ENCODE measurements around the gene PLXNC1.

PLXNC1 gene

DNA sequence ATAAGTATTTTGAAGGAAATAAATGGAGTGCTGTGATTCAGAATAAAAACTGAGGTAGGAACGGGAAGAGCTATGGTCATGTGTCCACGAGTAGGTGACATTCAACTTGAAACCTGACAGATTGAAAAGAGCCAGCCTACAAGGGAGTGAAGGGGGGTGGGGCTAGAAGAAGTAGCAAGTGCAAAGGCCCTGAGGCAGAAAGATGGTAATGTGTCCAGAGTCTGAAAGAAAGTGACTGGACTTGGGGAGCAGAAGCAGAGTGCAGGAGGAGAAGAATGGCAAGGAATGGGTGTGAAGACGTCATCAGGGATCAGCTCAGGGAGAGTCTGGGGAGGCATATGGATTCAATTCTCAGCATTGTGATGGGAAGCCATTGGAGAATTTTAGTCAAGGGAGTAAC is 13.7 kb downstream of the PLXNC1 start:
- DNase-seq: no peak

DNA sequence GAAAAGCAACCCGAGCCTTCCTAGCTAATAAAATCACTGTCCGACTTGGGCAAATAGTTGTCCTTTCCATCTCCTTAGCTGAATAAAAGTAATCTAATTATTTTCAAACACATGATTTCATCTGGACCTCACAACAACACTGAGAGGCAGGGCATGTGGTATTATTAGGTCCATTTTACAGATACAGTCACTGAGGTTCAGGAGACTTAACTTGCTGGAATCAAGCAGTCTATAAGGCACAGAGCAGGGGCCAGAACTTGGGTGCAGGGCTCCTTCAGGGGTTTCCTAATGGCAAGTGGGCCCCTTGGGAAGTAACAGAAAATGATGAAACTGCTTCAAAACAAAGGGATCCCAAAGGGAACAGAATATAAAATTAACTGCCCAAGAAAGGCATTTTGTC is 15.5 kb downstream of the PLXNC1 start:
- no peak for DNase-seq

DNA sequence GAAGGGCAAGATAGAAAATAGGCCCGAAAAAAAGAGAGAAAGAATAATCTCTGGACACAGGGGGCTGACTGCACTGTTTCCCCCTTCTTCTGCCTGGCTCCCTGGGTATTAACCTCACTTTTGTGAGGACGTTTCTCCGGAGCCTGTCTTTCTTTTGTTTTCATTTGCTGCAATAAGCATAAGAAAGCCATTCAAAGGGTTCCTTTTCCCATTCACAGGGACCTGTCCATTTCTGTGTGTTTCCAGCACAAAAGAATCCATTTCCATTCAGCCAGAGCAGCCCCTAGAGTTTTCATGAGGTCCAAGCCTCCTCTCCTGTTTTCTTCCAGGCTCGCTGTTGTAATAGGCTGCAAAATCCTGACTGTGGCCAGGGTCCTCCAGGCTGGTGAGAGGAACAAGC is 16.8 kb downstream of the PLXNC1 start:
- no peak for DNase-seq

DNA sequence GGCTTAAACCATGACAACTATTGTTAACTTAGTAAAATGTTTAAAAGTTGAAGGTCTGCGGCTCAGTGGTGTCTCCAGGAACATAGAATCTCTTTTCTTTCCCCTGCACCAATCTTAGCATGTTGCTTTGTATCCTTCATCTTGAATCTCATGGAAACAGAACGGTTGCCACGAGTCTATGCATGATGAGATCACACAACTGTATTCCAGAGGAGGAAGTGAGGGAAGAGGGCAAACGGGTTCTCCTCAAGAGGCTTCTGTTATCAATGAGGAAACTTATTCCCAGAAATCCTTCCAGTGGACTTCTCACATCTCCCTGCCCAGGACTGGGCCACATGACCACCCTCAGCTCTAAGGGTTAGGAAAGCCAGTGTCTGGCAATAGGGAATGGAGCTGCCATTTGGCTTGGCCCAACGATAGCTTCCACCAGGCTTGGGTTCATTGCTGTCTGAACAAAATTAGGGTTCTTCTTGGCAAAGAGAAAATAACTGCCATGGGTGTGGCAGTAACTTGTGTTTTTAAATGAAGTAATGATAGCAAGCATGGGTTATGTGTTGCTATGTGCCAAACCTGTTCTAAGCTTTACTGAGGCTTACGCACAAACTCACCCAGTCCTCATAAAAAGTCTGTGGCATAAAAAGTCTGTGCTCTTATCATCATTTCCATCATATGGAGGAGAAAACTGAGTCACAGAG is 17.4 kb downstream of the PLXNC1 start:
- no peak for DNase-seq

DNA sequence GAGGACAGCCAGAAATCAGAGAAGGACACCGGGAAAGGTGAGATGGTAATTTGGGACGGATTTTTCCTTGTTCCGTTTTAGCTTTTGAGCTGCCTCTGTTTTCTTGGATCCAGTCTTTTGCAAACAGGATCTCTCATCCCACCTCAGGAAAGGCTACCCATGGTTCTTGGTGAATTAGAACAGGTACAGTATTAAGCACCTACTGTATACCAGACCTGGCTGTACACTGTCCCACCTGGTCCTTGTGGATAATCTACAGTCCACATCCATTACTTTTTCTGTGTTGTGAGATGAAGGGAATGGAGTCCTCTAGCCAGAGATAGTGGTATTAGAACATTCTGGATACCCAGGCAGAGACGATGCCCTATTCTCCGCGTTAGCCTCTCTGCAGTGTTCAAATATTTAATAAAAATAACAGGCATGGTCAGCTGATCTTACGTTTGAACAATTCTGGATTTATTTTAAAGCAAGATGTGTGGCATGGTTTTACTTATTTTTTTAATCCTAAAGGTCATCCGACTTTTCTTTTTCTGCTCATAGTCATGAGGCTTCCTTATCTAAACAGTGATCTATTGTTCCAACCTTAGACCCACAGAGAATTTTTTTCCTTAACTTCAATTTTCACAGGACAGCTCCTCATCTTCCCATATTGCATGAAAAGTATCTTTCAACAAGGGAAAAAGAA is 18.8 kb downstream of the PLXNC1 start:
- DNase-seq: no peak

DNA sequence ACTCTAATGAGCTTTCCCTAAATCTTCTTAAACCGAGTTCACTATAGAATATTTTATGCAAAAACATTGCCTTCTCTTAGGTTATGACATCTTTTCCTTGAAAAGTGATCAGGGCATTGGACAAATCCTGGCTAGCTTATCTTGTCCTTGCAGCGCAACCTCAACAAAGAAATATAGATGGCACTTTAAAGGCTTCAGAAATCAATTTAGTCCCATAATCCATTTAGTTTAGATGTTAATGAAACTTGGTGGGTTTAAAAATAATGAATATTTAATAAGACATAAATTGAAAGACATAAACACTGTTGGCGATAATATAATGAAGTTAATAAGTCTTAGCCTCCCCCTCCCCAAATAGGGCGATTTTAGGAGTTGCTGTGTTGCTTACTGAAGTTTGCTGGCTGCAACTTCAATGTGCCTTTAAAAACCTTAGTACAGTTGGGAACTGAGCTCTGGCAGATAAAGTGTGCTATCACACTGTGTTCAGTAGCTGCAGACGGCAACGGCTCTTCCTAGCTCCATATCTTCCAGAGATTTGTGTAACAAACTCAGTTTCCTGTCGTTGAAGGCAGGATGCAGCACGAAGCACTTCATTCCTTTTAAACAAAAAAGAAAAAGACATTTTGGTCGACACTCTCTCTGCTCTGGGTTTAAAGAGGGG is 19.5 kb downstream of the PLXNC1 start:
- no peak for DNase-seq

DNA sequence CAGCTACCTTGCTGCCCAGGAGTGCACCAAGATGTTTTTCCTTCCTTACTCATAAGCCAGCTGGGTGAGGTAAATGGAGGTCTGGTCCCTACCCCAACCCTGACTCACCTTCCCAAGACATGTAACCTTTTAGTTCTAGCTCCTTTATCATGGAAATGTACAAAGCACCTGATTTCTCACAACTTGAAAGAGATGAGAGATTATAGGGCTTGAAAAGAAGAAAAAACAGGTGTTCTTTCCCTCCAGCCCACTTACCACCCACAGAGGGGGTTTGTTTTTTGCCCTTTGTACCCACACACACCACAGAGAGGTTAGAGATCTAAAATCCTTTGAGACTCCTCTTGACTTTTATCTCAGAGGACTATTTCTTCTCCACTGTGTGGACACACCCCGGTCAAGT is 21.1 kb downstream of the PLXNC1 start:
- DNase-seq: no peak

DNA sequence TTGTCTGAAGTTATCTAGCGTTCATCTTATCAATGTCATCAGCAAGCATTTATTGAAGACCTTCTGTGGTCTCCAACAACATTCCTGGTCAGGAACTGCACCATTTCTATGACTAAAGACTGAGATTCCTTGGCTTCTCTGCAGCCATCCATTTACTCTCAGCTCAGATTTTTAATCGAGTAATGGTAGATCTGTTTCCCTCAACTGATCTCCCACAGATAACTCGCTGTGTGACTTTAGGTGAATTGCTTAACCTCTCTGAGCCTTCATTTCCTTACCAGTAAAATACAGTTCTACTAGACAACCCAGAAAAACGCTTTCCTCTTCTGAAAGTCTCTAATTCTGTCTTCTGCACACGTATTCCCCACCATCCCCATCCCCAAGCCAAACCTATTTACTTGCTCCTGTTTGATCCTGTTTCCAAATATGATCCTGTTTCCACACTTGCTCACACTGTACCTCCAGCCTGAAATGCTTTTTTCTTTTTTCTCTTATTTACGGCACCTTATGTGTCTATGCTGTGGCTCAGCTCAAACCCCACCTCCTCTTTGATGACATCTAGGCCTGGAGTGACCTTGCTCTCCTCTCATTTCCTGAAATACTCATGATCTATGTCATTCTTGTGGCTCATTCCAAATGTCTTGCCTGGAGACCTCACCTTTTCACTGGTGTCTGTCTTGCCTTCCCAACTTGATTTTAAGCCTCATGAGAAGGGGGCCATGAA is 21.8 kb downstream of the PLXNC1 start:
- no peak for DNase-seq

DNA sequence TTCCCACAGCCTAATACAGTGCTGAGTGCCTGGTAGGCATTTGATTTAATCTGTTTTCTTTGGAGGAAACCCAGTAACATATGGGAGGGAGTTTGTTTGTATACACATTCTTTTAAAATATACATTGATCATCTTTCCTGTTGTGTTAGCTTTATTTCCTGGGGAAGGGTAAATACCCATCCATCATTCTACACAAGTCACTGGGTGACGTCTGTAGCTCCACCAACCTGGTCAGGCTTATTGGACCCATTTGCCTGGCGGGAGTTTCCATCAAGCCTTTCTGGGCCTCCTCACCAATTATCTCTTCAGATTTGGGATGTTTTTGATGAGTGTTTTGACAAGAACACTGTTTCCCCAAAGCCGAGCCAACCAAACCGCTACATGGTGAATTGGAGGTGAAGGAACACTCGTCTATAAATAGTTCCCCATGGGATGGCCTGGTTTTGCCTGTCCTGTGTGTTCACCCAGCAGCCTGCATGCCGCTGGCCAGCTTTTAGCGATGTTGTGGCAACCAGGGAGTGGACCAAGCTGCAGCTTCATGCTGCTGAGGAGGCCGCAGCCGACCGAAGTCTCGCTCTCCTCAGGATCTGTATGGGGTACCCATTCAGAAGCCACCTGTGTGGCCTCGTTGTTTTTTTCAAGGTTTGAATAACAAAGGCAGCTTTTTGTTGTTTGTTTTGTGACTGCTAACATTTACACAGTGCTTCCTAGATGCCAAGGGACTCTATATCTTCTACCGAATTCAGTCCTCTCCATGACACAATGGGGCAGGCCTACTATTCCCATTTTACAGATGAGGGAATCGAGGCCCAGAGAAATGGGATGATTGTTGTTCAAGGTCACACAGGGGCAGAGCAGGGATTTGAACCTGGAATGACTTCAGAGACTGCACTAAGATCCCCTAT is 22.6 kb downstream of the PLXNC1 start:
- no peak for DNase-seq

DNA sequence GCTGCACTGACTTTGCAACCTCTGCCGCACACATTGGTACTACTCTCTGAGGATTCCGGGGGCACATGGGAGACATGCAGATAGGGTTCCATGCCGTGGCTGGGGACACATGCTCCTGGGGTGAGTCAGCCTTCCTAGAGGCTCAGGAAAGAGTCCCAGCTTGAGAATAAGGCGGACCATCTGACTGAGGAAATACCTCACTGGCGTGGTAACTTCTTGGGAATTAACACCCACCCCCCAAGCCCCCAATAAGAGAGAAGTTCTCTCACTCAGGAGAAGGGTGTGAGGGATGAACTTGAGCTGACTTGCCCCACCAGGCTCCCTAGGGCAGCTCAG is 23.2 kb downstream of the PLXNC1 start:
- no peak for DNase-seq

DNA sequence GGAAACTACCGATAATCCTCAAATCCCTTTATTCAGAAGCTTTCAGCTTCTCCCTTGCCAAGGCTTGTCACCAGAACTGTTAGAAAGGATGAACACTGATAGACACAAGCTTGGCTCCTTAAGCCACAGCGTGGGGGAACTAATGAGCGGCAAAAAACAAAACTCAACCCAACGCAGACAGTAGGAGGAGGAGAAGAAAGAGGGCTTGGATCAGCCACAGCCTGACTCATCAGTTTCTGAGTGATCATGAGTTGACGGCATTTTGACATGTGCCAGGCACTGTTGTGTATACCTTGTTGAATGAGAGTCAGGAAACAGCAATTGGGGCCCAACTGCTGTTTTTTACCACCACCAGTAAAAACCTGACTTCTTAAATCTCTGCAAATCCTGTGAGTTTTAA is 23.7 kb downstream of the PLXNC1 start:
- peak; percentile 80 to 85 for DNase-seq

DNA sequence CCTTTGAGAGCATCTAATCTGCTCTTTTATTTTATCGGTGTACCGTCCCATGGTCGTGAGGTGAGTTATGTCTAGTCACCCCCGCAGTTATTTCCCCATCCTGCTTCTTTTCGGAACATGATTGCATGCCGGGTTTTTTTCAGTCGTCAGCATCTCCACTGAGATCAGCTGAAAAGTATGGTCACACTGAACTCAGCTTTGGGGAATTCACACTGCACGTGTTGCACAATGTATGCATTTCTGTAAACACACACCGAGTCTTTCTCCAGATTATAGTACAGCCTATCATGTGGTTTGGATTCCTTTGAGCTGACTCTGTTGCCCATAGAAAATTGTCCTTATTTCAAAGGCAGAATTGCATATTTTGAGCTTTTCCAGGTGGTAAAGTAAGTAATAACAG is 24.6 kb downstream of the PLXNC1 start:
- DNase-seq: peak; percentile 95

DNA sequence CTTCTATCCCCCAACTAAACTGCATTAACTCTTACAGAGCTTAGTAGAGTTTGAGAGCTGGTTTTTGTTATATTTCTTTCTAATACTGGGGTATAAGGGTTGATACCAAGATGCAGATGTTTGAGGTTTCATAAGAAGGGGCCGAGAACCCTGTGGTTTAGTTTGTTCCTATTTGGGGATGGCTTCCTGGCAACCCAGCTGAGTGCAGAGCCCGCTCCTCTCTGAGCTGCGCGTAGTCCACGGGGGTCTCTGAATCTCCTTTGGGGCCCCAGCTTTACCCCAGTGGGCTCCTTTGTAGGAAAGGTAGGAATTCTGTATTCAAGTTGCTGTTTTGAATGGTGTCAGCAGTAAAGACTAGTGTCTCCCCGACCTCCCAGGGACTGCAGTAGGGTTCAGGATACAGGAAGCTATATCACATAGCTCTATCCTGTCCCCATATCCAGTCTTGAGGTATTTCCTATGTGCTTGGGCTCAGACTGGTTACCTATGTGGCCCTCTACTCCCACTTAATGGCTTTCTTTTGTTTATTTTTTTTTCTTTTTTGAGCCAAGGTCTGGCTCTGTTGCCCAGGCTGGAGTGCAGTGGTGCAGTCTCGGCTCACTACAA is 25.4 kb downstream of the PLXNC1 start:
- DNase-seq: peak in 1 of 2 donors; percentile 37

DNA sequence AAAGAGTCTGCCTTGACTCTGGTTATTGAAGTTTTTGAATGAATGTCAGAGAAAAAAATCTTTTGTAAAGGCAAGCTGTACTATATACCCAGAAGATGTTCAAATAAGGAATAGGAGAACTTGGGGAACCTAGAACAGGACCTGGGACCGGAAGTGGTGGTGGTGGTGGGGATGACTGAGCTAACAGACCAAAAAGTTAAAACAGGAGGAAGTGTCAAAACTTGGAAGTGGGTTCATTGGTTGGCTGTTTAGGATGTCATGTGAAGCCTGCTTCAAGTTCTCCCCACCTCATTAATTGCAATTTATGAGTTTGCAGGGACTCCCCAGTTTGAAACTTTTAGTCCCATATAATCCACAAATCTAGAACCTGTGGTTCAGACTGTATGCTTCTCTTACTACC is 26.2 kb downstream of the PLXNC1 start:
- DNase-seq: peak; percentile 87 to 89

DNA sequence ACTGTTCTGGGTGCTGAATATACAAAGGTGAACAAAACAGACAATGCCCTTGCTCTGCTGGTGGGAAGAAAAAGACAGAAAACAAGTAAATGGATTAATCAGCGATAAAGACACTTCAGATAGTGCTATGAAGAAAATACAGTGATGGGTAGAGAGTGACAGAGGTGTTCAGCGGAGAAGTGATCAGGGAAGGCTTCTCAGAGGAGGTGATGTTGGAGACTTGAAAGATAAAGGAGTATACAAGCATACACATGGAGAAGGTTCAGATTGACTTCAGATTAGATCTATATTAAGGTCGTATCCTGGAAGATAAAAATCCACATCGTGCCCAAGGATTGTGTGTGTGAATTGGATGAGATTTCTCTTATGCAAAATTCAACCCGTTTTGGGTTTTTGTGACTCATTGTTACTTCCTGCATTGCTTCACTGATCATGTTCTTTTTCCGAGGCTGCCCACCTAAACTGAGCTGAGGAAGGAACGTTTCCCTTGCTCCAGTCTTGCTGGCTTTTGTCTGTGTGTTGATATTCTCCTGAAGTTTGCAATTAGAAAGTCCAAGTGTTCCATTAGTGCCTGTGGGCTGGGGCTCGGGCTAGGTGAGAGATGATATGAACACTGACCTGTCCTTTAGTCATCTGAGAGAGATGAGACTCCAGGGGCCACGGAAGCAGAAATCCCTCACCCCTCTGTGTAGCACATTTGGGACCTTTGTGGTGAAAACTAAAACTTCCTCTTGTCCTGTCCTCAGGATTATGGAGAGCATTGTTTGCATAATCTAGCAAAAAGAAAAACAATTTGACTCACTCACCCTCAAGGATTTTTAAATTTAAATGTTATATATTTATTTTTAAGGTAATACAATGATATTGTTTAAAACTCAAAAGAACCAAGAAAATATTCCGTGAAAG is 27.6 kb downstream of the PLXNC1 start:
- DNase-seq: peak; percentile 69 to 77

DNA sequence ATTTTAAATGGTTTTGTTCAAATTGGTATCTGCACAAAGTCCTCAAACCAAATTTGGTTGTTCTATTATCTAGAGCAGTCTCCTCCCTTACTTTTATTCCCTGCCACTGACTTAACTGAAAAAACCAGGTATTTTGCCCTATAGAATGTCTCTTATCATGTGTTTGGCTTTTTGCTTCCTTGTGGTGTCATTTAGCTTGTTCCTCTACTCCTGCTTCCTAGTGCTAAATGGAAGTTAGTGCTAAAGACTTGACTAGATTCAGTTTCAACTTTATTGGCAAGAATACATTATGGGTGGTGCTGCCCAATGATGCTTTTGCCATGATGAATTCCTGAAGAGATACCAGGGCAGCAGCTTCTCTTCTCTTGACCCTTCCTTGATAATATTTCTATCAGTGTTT is 29.7 kb downstream of the PLXNC1 start:
- no peak for DNase-seq

DNA sequence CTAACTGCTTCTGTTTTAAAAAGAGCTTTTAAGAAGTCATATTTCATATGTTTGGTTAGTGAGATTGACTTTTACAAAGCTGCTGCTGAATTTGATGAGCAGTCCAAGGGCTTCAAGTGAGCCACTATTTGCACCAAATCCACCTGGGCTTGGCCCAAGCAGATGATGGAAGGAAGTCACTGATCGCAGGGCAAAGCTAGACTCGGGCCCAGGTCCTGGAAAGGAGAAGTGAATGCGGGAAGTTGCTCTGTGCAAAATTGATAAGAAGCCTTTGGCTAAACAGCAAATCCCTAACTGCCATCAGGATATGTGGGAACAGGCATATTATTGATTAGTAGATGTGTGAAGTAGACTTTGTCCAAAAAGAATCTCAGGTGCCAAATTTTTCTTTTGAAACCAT is 30.5 kb downstream of the PLXNC1 start:
- no peak for DNase-seq

DNA sequence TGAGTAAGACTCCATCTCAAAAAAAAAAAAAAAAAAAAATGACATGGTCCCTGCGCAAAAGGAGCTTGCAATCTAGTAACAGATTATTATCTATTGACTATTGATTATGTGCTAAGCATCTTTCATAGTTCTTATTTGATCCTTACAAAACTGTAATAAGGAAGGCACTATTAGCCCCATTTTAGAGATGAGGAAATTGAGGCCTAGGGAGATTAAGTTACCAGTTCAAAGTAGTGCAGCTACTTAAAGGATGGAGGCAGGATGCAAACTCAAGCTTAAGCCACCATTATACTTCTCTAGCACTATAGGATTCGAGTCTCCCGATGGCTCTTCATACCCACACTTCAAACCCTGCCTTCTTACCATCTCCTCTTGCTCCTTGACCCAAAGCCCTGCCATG is 31.3 kb downstream of the PLXNC1 start:
- no peak for DNase-seq

DNA sequence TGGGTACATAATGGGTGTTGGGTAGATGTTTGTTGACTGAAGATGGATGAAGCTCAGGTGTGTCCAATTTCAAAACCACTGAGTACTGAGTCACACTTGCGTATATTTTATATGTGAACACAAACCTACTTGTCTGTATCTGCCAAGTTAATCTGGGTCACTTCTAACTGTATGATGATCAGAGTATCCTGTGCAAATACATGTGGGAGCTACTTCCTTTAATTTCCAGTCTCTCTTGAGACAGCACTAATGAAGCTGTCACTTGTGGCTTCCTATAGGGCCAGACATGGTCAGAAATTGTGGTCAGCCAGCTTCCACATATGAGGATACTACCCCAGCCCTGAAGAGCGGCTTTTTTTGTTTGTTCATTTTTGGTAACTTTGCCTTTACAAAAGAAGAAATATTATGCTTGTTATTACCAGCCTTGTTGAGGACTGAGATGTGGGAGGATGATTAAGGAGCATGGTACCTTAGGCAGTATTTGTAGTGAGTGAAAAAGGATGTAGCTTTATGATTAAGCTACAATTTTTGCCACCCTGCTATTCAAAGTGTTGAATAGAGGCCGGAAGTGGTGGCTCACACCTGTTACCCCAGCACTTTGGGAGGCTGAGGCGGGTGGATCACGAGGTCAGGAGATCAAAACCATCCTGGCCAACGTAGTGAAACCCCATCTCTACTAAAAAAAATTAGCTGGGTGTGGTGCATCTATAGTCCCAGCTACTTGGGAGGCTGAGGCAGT is 32.4 kb downstream of the PLXNC1 start:
- peak; percentile 93 for DNase-seq
